ENCODE results near the gene TMEM178B.
A peak's percentile ranks its signal among the peaks of the same experiment; 100 is the strongest.
"Not testable (repeated sequence)": the region's sequence is repeated elsewhere in the genome, so short reads cannot be mapped to it uniquely, and the experiment has no call there.

TMEM178B gene

GRCh38 chr7:141397236-141398163, 323.6 kb downstream of the TMEM178B start:
- DNase-seq, result no peak

DNA sequence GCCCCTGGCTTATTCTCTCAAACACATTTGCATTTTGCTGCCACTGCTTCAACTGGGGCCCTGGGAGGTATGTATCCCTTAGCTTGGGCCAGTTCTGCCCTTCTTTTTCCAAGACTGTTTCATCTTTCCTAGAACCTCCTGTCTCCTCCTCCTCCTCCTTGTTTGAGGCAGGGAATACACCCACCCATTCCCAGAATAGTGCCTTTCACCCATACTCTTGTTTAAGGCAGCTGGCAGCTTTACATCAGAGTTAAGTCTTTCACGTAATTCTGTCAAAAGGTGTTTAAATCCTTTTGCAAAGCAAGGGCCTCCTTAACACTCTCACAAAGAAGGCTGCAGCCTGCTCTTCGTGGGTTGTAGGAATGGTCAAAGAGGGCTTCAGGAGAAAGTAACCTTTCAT, 326.5 kb downstream of the TMEM178B start:
- no peak for DNase-seq

DNA sequence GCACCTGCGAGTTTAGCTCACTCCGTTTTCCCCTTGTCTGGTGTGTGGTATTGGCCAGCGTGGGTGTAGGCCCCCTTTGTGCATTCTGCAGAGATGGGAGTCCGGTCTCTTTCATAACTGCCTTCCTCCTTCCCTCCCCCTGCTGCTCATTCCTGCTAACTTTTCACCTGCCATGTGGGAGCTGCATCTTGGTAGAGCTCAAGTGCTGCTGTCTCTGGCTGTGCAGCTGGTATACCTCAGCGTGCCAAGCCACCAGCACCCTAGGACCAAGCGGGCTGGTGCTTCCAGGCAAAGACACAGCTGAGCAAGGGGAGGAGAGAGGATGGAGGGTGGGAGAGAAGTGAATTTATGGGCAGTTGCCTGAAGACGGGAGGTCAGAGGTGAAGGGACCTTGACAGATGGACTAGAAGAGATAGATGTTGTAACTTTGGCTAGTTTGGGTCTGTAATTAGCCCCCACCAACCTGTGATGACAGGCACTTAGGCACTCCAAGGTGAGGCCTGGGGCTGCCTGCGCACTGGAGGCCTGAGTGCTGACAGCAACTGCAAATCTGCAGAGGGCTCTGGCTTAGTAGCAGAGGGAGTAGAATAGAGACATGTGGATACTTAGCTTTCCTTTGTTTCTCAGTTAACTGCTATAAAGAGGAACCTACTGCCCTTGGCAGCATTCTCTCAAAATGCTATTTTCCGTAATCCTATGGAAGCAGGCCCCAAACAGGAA, 328.6 kb downstream of the TMEM178B start:
- DNase-seq, result peak; percentile 8

- not testable (repeated sequence) for DNase-seq
Measured at GRCh38 chr7:141403846-141404245, 330.0 kb downstream of the TMEM178B start.

DNA sequence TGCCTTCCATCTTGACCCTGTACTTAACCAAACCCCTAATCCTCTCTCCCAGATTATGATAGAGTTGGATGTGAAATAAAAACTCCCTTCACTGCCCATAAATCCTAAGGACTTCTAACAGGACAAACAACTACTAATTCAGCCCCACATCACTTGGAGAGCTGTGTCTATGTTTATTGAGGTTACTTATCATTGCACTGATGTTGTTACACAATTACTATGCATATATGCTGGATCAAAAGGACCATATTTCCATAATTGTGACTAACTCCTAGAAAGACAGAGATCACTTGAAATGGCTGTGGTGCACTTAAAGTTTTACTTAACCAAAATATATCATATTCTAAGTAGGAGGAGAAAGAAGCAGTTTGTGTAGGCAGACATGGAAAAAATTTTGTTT, 332.5 kb downstream of the TMEM178B start:
- no peak for DNase-seq

GRCh38 chr7:141407893-141408292, 334.0 kb downstream of the TMEM178B start:
- DNase-seq, result no peak

GRCh38 chr7:141408440-141408839, 334.6 kb downstream of the TMEM178B start:
- no peak for DNase-seq

- no peak for DNase-seq
Measured at GRCh38 chr7:141409219-141409618, 335.4 kb downstream of the TMEM178B start.

DNA sequence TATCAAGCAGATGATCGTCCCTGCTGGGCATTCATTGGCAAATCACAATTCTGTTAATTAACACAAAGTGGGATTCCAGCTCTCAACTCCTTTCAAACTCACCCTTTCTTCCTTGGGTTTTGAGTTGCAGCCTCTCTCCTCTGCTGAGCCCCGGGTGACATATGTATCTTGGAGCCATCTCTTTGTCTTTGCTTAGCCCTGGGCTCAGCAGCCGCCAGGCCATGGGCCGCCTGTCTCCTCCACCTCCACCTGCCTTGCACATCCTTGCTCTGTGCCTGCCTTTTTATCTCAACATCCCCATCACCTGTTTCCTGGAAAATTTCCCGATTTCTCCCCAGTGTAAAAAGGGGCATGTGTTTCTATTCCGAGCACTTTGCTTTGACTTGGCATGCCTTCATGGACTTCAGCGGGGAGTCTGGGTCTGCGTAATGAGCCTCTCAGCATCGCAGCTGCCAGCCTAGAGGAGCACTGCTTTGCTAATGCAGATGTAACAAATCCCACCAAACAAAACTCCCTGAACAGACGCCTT, 336.0 kb downstream of the TMEM178B start:
- no peak for DNase-seq

DNA sequence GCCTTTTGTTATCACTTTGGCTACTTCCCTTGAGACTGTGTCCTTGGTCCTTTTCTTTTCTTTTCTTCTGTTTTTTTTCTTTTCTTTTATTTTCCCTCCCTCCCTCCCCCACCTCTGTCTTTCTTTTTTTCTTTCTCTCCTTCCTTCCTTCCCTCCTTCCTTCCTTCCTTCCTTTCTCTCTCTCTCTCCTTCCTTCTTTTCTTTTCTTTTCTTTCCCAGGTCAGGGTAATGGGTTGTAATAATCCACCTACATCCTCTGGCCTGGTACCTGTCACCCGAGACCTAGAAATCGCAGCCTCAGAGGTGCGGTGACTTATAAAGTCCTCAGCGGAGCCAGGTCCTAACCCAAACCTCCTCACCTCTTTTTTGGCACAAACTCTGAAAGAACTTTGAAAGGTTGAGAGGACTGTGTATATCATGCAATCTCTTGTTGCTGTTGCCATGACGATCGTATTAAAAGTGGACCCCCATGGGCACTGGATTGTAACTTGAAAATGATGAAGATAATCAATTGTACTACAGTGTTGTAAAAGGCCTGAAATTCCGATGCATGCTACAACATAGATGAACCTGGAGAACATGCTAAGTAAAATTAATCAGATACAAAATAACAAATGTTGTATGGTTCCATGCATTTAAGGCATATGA, 336.6 kb downstream of the TMEM178B start:
- no peak for DNase-seq

GRCh38 chr7:141411133-141411532, 337.3 kb downstream of the TMEM178B start:
- no peak for DNase-seq

DNA sequence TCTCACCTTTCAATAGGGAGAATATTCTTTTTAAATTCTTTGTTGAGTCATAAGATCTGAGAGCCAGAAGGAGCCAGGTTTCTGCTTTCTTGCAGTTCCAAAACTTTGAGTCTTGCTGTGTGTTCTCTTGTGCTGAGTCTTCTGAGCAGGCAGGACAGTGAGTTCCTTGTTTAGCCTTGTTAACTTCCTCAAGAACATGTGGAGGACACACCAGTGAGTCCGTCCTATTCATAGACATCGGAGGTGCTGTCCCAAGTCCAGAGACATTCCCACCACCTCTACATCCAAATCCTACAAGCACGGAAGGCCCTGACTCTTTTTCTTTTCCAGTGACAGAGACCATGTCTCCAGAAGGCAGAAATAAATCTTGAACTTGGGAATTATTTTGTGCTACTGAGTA, 342.1 kb downstream of the TMEM178B start:
- DNase-seq, result no peak

DNA sequence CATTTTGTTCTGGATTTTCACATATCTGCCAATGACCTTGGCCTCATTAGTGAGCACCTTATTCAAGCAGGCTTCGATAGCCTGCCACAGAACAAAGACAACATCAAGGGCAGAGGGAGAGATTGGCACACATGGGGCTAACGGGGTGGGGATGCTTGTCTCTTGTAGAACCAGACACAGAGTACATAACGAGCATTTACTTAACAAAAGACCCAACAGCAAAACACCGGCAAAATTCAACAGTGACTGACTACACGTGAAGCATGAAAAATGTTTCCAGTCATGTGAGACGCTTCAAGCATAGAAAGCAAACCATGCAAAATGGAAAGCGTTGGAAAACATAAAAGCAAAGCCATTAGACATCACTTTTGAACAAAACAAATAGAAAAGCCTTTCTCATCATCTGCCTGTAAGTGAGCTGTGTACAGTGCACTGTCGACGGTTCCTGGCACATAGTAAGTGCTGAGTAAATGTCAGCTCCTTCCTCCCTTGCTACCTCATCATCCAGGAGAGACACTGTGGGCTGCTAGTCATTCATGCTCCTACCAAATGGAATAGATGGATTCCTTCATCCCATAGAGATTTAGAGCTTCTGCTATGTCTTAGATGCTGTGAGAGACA, 342.9 kb downstream of the TMEM178B start:
- no peak for DNase-seq

- DNase-seq, result no peak
Measured at GRCh38 chr7:141417506-141417905, 343.6 kb downstream of the TMEM178B start.

- no peak for DNase-seq
Measured at GRCh38 chr7:141418066-141418465, 344.2 kb downstream of the TMEM178B start.

- DNase-seq, result no peak
Measured at GRCh38 chr7:141421306-141421705, 347.4 kb downstream of the TMEM178B start.

- no peak for DNase-seq
Measured at GRCh38 chr7:141427134-141427533, 353.3 kb downstream of the TMEM178B start.

- DNase-seq, result no peak
Measured at GRCh38 chr7:141430455-141431139, 356.7 kb downstream of the TMEM178B start.

- no peak for DNase-seq
Measured at GRCh38 chr7:141431140-141431479, 357.2 kb downstream of the TMEM178B start.

DNA sequence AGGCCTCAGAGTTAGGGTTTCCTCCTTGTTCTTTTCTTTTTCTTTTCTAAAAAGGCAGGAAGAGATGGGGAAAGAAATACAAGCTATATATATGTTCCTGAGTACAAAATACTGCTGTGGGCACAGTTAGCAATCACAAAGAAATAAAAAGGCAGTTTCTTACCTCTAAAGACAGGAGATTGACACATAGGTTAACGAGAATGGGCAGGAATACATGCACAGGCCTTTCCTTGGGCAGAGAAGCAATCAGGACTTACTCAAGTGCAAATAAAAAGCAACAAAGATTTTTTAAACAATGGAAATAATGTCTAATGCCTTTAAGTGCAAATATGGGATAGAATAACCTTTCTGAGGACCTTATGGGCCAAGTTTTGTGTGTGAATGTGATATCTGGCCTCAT, 357.8 kb downstream of the TMEM178B start:
- no peak for DNase-seq

DNA sequence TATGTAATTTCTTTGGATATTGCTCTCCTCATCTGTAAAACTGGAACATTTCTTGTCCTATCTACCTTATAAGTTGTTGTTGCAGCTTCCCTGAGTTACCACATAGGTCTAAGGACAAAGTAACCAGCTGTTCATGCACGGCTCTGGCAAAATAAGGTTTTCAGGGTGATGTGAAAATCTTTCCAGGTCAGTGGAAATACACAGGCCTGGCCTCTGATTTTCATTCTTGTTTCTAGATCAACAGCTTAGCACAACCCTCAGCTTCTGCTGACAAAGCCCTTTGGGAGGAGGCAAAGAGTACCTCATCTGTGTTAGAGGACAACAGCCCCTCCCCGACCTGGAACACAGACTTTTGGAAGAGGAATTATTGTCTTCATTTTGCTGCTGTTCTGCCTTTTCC, 359.8 kb downstream of the TMEM178B start:
- no peak for DNase-seq

GRCh38 chr7:141436139-141436538, 362.3 kb downstream of the TMEM178B start:
- no peak for DNase-seq
